ENCODE data around the gene UCP3.

UCP3 gene

GRCh38 chr11:74024261-74025029 lies 15.6 kb upstream of the UCP3 start:
- FAIRE-seq (no peak), DNase-seq (ENCODE audit: insufficient read length, low spot score) (no peak)
- no peak for TF ChIP-seq POLR2A (IDR thresholded peaks at IDR 0.05; ENCODE audit: low read depth, low read length)

- FAIRE-seq (no peak), DNase-seq (ENCODE audit: insufficient read length, low spot score) (no peak)
- no peak for TF ChIP-seq POLR2A (IDR thresholded peaks at IDR 0.05; ENCODE audit: low read depth, low read length)
Observed at GRCh38 chr11:74023276-74023675, 14.4 kb upstream of the UCP3 start.

DNA sequence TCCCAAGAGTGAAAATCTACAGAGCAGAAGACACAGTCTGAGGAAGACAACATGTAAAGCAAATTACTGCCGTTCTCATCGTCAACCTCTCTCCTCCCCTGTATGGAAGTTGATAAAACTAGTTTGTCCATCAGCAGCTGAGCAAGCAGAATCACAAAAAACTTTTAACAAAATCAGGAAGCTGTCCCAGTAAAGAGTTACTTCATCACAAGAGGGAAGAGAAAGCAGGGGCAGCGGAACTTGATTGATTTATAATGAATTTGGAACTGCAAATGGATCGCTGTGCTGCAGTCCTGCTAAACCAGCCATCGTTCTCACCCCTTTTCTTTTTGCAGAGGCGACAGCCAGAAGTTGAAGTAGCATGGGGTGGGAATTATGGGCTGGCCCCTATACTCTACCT lies 13.7 kb upstream of the UCP3 start:
- no peak for TF ChIP-seq POLR2A (IDR thresholded peaks at IDR 0.05; ENCODE audit: low read depth, low read length)
- no peak for FAIRE-seq
- DNase-seq (ENCODE audit: insufficient read length, low spot score): no peak

DNA sequence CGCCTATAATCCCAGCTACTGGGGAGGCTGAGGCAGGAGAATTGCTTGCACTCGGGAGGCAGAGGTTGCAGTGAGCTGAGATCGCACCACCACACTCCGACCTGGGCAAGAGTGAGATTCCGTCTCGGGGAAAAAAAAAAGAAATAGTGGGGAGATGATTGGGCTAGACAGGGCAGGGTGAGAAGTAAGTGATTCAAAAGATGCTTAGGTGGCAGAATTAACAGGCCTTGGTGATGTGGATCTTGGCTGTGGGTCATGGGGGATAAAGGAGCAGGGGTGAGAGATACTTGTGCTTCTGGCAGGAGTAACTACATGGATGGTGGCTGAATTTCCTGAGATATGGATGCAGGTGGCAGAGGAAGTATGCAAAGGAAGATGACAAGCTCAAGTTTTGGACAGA lies 13.1 kb upstream of the UCP3 start:
- DNase-seq (ENCODE audit: insufficient read length, low spot score) (no peak), FAIRE-seq (no peak)
- no peak for TF ChIP-seq POLR2A (IDR thresholded peaks at IDR 0.05; ENCODE audit: low read depth, low read length)

DNA sequence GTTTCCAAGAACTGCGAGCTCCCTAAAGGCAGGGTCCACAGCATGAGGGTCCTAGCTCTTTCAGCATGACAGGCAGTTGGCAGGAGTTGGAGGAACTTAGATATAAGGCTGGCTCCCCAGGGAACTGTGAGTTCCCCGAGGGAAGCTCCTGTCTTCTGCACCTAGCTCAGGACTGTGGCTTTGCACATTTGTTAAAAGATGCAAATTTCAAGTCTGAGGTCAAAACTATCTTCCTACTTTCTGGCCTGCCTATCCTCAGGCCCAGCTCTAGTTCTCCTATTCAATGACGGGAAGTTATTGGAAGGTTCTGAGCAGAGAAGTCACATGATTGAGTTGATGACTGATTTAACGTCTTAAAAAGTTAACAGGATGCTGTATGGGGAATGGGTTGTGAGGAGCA lies 11.7 kb upstream of the UCP3 start:
- no peak for FAIRE-seq
- DNase-seq (ENCODE audit: insufficient read length, low spot score): no peak
- no peak for TF ChIP-seq POLR2A (IDR thresholded peaks at IDR 0.05; ENCODE audit: low read depth, low read length)

- DNase-seq (ENCODE audit: insufficient read length, low spot score): no peak
- no peak for TF ChIP-seq POLR2A (IDR thresholded peaks at IDR 0.05; ENCODE audit: low read depth, low read length)
- no peak for FAIRE-seq
Observed at GRCh38 chr11:74019860-74020259, 11.0 kb upstream of the UCP3 start.

GRCh38 chr11:74019104-74019738 lies 10.3 kb upstream of the UCP3 start:
- FAIRE-seq (no peak), DNase-seq (ENCODE audit: insufficient read length, low spot score) (no peak)
- TF ChIP-seq POLR2A (IDR thresholded peaks at IDR 0.05; ENCODE audit: low read depth, low read length): no peak

DNA sequence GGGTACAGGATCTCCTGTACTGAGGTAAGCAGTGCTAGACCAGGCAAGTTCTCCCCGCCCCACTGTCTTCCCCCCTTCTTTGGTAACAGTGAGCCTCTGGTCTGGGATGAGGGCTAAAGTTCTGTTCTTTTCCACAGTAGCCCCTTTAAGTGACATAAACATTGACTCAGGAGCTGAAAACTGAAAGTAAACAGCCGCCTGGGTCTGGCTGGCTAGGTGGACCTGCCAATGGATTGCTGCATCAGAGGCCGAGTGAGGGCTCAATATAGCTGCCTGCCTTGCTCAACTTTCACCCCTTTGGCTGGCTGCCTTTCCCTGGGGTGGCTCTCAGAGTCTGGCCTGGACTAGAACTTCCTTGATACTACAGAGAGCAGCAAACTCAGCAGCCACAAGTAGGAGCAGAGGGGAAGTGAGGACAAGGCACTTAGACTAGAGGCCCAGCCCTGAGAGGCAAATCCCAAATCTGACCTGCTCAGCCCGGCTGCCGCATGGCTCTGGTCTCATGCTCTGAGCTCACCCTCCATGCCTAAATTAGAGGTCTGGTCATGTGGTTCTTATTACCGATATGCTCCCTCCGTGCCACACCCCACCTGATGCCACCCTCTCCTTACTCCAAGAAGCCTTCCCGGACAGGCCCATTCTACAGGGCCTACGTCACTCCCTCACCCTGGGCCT lies 9.6 kb upstream of the UCP3 start:
- DNase-seq (ENCODE audit: insufficient read length, low spot score) (no peak), FAIRE-seq (no peak)
- no peak for TF ChIP-seq POLR2A (IDR thresholded peaks at IDR 0.05; ENCODE audit: low read depth, low read length)

DNA sequence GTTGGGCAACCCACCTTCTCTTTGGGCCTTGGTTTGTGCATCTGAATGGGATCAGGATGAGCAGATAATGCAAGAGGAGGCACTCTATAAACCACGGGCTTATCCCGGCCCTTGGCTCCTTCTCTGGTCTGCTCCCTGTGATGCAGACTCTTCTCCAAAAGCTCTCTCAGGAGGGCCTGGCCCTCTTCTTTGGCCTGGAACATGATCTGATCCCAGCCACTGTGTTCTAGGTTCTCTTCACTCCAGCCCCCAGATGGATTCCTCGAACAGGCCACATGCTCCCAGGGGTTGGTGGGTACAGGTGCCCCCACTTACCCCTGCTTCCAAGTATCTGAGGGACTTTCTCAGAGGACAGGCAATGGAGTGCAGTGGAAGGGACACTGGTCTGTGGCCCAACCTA lies 8.7 kb upstream of the UCP3 start:
- no peak for FAIRE-seq
- no peak for TF ChIP-seq POLR2A (IDR thresholded peaks at IDR 0.05; ENCODE audit: low read depth, low read length)

DNA sequence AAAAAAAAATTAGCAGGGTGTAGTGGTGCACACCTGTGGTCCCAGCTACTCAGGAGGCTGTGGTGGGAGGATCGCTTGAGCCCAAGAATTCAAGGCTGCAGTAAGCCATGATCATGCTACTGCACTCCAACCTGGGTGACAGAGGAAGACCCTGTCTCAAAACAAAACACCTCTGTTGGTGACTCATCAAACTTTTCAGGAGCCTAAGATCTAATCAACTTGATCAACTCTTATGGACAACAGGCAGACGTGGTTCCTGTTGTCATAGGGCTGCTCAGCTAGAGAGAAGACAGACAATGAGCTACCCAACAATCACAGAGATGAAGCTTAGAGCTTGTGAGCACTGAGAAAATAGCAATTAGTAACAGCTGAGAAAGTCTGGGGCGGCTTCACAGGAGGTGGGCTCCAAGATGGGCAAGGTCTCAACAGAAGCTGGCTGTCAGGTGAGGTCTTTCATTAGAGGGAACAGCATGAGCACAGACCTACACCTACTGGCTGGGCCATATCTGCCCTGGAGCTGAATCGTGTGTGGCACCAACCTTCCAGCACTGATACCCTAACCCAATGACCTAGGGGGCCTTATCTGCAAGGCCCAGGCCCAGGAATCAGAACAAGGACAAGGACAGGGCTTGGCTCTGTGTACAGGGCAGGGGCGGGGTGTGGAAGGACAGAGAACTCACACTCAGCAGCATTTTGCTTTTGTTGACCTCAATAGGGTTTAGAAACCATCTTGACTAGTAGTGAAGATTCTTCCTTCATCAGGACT lies 7.2 kb upstream of the UCP3 start:
- no peak for FAIRE-seq
- DNase-seq (ENCODE audit: insufficient read length, low spot score): no peak
- no peak for TF ChIP-seq POLR2A (IDR thresholded peaks at IDR 0.05; ENCODE audit: low read depth, low read length)

More for the DNA sequence above, 8.7 kb upstream of the UCP3 start:
- no peak for DNase-seq (ENCODE audit: insufficient read length, low spot score)

DNA sequence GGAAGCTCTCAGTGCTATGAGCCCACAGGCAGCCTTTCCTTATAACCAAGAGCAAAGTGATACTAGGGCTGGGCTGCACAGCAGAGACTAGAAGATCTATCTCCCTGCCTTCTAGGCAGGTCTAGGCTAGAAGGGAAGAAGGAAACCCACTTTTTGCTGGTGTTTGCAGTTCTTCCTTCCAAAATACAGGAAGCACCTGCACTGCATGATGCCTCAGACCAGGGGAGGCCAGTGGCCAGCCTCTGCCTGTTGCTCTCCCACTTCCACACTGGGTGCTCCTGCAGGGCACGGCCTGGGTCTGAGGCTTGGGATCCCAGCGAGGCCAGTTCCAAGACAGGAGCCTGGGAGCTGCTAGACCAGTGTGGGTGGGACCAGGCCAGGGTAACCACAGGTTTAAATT lies 6.0 kb upstream of the UCP3 start:
- DNase-seq (ENCODE audit: insufficient read length, low spot score) (no peak), FAIRE-seq (no peak)
- no peak for TF ChIP-seq POLR2A (IDR thresholded peaks at IDR 0.05; ENCODE audit: low read depth, low read length)

GRCh38 chr11:74013141-74013540 lies 4.3 kb upstream of the UCP3 start:
- TF ChIP-seq POLR2A (IDR thresholded peaks at IDR 0.05; ENCODE audit: low read depth, low read length): no peak
- no peak for DNase-seq (ENCODE audit: insufficient read length, low spot score)
- FAIRE-seq: no peak

DNA sequence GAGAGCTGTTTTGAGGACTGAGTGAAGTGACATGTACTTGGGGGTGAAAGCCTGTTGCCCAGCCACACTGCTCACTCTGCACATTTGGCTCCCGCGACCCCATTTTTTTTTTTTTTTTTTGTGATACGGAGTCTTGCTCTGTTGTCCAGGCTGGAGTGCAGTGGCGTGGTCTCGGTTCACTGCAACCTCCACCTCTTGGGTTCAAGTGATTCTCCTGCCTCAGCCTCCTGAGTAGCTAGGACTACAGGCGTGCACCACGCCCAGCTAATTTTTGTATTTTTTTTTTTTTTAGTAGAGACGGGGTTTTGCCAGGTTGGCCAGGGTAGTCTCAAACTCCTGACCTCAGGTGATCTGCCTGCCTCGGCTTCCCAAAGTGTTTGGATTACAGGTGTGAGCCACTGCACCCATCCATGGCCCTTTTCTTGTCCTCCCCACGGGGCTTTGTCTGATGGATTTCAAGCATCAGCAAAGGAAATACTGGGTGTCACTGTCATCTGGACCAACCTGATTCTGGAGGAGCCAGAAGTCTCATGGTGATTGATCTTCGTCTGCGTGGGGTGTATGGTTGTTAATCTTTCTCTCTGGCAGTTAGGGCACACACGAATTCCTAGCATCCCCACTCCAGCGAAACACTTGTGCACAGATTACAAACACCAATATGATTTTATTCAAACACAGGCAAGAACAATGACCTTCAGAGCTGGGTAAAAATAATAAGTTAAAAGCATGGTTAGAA lies 3.4 kb upstream of the UCP3 start:
- no peak for DNase-seq (ENCODE audit: insufficient read length, low spot score)
- no peak for TF ChIP-seq POLR2A (IDR thresholded peaks at IDR 0.05; ENCODE audit: low read depth, low read length)
- FAIRE-seq: no peak

All from H54 (cell line).